Right lobe of liver (tissue), 4 donors: ENCODE results near the gene RPL19.

ENCODE experiments used
- POLR2A ChIP-seq: fragments of 450-650 bp; IDR thresholded peaks from one replicate; pipeline ENCODE4 v1.6.1; 2017; ENCODE audit warnings: antibody characterized with exemption, mild to moderate bottlenecking
- TF ChIP-seq, protein P1 (sequence below), 4 donors: fragments of 200-600 bp in 3 of 4; fragments of 450-650 bp in 1 of 4; IDR thresholded peaks; one replicate each; pipeline versions ENCODE4 v1.5.1 to v1.8.0; 2016 to 2022; ENCODE audit warnings: antibody characterized with exemption in 4 of 4, mild to moderate bottlenecking in 2 of 4
- donor health status: DM: no; HTN: no; CAD: no.
- donor health status: DM: no; HTN: no; CAD: no.
- donor health status: DM: no; HTN: yes; CAD: no.

DNA sequence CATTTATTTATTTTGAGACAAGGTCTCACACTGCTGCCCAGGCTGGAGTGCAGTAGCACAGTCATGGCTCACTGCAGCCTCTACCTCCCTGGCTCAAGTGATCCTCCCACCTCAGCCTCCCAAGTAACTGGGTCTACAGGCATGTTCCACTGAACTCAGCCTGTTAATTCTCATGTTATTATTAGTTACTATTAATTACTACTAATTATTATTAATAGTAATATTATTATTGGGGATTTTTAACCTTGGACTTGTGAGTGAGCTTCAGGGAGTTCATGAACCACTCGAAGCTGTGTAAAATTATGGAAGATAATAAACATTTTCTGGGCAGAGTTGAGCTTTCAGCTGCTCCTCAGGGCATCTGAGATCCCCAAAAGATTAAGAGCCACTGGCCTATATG lies 30.3 kb downstream of the RPL19 start:
- no peak for TF ChIP-seq POLR2A
- TF ChIP-seq, protein P1, sequence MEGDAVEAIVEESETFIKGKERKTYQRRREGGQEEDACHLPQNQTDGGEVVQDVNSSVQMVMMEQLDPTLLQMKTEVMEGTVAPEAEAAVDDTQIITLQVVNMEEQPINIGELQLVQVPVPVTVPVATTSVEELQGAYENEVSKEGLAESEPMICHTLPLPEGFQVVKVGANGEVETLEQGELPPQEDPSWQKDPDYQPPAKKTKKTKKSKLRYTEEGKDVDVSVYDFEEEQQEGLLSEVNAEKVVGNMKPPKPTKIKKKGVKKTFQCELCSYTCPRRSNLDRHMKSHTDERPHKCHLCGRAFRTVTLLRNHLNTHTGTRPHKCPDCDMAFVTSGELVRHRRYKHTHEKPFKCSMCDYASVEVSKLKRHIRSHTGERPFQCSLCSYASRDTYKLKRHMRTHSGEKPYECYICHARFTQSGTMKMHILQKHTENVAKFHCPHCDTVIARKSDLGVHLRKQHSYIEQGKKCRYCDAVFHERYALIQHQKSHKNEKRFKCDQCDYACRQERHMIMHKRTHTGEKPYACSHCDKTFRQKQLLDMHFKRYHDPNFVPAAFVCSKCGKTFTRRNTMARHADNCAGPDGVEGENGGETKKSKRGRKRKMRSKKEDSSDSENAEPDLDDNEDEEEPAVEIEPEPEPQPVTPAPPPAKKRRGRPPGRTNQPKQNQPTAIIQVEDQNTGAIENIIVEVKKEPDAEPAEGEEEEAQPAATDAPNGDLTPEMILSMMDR (IDR thresholded peaks at IDR 0.05), result no peak
